Dendritic cell treated with granulocyte-macrophage colony-stimulating factor and Interleukin-4, amounts not matched to agents 40 ng/mL and 50 ng/mL, for 4 days (primary cell): ENCODE results near the gene RBM23.

Experiments used
- H3K27ac Mint-ChIP-seq: one replicate; pipeline ENCODE4 v1.8.0; 2022; ENCODE audit warnings: mild to moderate bottlenecking, mixed read lengths
- H3K27me3 Mint-ChIP-seq: one replicate; pipeline ENCODE4 v1.8.0; 2022; ENCODE audit warnings: mild to moderate bottlenecking, mixed read lengths
- H3K36me3 Mint-ChIP-seq: one replicate; pipeline ENCODE4 v1.8.0; 2022; ENCODE audit warnings: low read depth, mixed read lengths
- H3K4me1 Mint-ChIP-seq: one replicate; pipeline ENCODE4 v1.8.0; 2022; ENCODE audit warnings: low read depth, mixed read lengths
- H3K4me3 Mint-ChIP-seq: one replicate; pipeline ENCODE4 v1.8.0; 2022; ENCODE audit warnings: mild to moderate bottlenecking, moderate library complexity, mixed read lengths
- H3K9me3 Mint-ChIP-seq: one replicate; pipeline ENCODE4 v1.8.0; 2022; ENCODE audit warnings: mixed read lengths
- intact Hi-C: fragments of 100-400 bp; cut with micrococcal nuclease; formaldehyde crosslinking; loops from one replicate; pipeline ENCODE4 v1.15.0; 2022

The RBM23 gene

DNA sequence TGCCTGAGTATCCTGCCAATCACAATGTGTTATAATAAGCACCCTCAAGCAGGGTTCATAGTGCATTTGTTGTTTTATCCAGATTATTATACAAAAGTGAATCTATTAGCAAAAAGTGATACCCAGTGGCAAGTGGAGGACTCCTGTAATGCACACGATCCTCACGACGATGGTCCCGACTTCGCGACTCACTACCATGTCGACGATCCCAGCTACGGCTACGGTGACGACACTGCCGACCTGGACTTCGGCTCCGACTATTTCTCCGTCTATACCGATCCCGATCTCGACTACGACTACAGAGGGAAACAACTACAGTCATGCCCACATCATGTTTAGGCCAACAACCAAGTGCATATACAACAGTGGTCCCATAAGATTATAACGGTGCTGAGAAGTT lies 12.9 kb downstream of the RBM23 start:
- Mint-ChIP-seq H3K27me3 (no peaks in the 10 kb centered on the region), H3K27ac (no peak overlapping the region), H3K4me3 (no peak overlapping the region), H3K36me3 (peaks cover 95% of the 10 kb centered on the region), H3K9me3 (no peaks in the 10 kb centered on the region), H3K4me1 (peaks cover 15% of the 10 kb centered on the region)
- intact Hi-C loops, result no loop called here

DNA sequence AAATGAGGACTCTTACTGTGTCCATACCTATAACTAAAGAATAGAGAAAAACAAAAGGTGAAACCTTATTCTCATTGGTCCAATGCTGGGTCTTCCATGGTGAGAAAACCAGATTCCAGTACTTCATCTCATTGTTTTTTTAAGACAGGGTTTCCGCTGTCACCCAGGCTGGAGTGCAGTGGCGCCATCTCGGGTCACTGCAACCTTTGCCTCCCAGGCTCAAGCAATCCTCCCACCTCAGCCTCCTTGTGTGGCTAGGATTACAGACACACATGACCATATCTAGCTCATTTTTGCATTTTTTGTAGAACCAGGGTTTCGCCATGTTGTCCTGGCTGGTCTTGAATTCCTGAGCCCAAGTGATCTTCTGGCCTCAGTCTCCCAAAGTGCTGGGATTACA lies 13.3 kb downstream of the RBM23 start:
- H3K27me3 Mint-ChIP-seq, result no peaks in the 10 kb centered on the region
- H3K4me1 Mint-ChIP-seq, result peaks cover 15% of the 10 kb centered on the region
- H3K36me3 Mint-ChIP-seq, result peaks cover 95% of the 10 kb centered on the region
- intact Hi-C loops, result no loop called here
- no peaks in the 10 kb centered on the region for H3K9me3 Mint-ChIP-seq
- H3K27ac Mint-ChIP-seq, result no peak overlapping the region
- H3K4me3 Mint-ChIP-seq, result no peak overlapping the region

DNA sequence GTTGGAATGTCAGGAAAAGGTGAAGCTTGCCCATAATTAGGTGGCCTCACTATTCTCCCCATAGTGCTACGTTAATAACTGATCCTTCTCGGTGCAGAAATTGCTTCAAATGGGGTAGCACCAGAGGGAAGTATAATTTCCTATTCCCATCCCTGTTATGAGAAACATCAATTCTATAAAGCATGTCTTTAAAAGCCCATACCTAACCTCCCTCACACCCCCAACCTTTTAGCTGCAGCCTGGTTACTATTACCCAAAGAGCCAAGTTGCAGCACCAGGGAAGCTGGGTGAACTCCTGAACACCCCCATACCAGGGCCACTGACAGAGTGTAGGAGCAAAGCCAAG lies 15.2 kb downstream of the RBM23 start:
- Mint-ChIP-seq H3K36me3 (peaks cover 95% of the 10 kb centered on the region), H3K27ac (no peak overlapping the region), H3K4me3 (no peak overlapping the region), H3K9me3 (no peaks in the 10 kb centered on the region), H3K4me1 (peaks cover 4% of the 10 kb centered on the region), H3K27me3 (no peaks in the 10 kb centered on the region)
- intact Hi-C loops, result loop anchor here (5.0 kb wide), 1 partner anchor 81 kb away; no protein-coding TSS in a partner anchor

DNA sequence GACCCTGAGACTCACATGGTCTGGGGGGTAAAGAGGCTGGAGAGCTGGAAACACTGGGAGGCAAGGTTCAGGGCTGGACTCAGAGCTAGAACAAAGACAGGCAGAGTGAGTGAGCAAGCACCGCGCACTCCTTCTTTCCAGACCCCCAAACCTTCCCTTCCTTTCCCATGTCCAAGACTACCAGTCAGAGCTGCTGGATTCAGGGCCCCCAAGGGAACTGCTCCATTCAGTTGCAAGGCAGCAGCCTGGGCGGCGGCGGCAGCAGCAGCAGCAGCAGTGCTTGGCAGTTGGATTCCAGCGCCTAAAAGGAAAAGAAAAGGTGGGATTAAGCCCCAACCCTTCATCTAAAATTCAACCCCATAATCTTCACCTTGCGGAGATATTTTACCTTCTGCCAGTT lies 17.1 kb downstream of the RBM23 start:
- Mint-ChIP-seq H3K9me3 (no peaks in the 10 kb centered on the region), H3K27me3 (no peaks in the 10 kb centered on the region), H3K36me3 (peaks cover 91% of the 10 kb centered on the region), H3K27ac (peak overlapping the region; percentile 27), H3K4me1 (peaks cover 4% of the 10 kb centered on the region), H3K4me3 (no peak overlapping the region)
- intact Hi-C loops, result loop anchor here (5.0 kb wide), 1 partner anchor 79 kb away; no protein-coding TSS in a partner anchor

DNA sequence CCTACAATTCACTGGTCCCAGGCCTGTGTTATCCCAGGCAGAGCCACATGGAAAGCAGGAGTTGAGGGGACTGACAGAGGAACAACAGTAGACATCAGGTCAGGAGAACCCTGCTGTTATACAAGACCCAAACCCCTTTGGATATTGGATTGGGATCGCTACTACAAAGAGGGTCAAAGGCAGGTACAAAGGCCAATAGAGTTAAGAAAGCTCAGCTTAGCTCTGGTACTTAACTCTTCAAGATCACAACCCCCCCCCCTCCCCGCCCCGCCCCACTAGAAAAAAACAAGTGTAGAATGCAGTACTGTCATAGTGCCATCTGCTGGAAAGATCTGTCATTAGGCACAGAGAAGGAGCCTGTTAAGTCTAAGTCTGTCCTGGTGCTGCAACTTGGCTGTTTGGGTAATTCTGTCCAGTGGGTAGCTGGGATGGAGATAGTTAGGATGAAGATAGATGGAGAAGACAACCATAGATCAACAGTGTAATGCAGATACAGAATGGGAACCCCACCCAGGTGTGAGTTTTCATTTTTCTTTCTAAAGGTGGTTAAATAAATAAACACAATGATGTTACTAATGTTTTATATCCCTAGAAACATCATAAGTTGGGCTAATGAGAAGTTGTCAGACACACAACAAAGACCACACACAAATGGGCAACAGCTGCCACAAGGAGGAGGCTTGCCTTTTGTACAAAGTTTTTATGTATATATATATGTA lies 18.7 kb downstream of the RBM23 start:
- H3K4me3 Mint-ChIP-seq, result no peak overlapping the region
- peaks cover 76% of the 10 kb centered on the region for H3K36me3 Mint-ChIP-seq
- H3K9me3 Mint-ChIP-seq, result no peaks in the 10 kb centered on the region
- no peak overlapping the region for H3K27ac Mint-ChIP-seq
- peaks cover 4% of the 10 kb centered on the region for H3K4me1 Mint-ChIP-seq
- H3K27me3 Mint-ChIP-seq, result no peaks in the 10 kb centered on the region
- intact Hi-C loops, result loop anchor here (1.0 to 5.0 kb wide), 2 partner anchors 28 to 78 kb away; no protein-coding TSS in a partner anchor

DNA sequence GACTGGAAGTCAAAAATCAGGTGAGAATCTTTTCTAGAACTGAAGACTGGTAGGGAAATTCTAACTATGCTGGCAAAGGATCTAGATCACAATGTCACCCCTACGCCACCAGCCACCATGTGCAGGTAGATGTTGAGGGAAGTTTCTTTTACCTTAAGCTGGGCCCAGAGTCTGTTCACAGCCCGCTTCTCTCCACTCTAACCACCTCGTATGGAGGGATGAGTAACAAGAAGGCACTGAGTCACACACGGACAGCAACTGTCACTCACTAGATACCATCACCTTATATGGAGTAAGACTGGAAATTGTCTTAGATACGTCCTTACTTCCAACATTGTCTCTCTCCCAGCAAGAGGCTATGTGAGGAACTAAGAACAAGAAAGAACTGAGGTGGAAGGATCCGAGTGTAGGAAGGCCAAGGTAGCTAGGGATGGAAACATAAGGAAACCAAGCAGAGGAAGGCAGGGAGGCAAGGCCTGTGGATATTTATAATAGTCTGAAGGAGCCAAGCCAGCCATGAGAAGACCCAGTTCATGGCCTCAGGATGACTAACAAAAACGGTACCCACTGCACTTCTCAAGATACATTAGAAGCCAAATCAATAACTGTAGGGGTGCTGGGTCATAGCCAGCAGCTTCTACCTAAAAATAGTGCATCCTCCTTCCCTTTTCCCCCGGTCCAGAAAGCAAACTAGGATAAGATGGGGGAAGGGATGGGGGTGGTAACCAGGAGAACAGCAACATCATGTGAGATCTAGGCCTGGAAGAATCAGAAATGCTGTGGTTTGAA lies 20.5 kb downstream of the RBM23 start:
- H3K27me3 Mint-ChIP-seq, result no peaks in the 10 kb centered on the region
- no peak overlapping the region for H3K27ac Mint-ChIP-seq
- no peak overlapping the region for H3K4me3 Mint-ChIP-seq
- intact Hi-C loops, result no loop called here
- H3K9me3 Mint-ChIP-seq, result no peaks in the 10 kb centered on the region
- H3K4me1 Mint-ChIP-seq, result peaks cover 4% of the 10 kb centered on the region
- H3K36me3 Mint-ChIP-seq, result peaks cover 59% of the 10 kb centered on the region

DNA sequence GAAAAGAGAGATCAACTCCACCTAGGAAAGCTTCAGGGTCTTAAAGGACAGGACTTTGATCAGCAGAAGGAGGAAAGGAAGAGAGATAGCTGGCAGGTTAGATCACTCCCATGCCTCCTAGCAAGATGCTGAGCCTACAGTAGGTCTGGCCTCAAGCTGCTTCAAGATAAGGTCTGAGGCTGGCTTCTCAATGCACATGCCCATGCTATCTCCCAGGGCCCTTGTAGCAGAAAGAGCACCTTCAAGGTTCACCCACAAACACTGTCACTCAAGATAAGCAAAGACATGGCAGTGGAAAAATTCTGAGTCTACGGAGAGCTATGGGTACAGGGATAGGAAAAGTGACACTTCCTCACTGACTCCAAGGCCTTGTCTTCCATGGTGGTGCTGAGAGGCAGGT lies 21.6 kb downstream of the RBM23 start:
- Mint-ChIP-seq H3K27ac (no peak overlapping the region), H3K9me3 (no peaks in the 10 kb centered on the region), H3K4me3 (no peak overlapping the region), H3K27me3 (no peaks in the 10 kb centered on the region), H3K36me3 (peaks cover 59% of the 10 kb centered on the region), H3K4me1 (peaks cover 4% of the 10 kb centered on the region)
- intact Hi-C loops, result no loop called here

DNA sequence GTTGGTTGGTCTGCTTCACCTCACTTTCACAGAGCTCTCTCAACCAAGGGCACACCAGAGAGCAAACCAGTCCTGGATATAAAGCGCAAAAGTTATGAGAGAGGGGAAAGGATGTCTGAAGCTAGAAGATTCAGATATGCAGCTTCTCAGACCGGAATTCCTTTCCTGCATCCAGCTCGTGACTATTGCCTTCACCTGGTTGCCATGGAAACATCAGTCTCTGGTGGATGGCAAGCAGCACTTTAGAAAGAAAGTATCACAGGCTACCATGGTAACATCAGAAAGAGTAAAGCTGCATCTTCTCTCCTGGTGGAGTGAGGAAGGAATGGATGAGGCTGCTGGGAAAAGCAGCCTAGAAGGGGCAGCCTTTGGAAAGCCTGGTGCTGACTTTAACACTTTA lies 22.2 kb downstream of the RBM23 start:
- peaks cover 4% of the 10 kb centered on the region for H3K4me1 Mint-ChIP-seq
- intact Hi-C loops, result no loop called here
- H3K27me3 Mint-ChIP-seq, result no peaks in the 10 kb centered on the region
- H3K36me3 Mint-ChIP-seq, result peaks cover 55% of the 10 kb centered on the region
- H3K27ac Mint-ChIP-seq, result no peak overlapping the region
- no peaks in the 10 kb centered on the region for H3K9me3 Mint-ChIP-seq
- no peak overlapping the region for H3K4me3 Mint-ChIP-seq

DNA sequence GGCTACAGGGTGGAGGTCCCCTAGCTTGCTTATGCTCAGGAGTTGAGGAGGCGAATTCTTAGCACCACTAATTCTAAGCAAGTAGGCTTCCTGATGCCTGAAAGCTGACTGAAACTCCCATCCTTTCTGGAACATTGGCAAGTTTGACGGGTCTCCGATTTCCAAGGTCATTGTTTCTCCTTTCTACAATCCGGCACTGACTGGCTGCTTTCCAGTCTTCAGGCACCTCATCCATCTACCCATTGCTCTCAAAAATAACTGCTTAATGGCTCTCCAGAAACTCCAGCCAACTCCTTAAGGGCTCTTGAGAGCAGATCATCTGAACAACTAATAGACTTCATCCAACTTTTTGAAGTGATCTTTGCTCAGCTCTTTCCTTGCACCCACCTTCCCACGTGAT lies 22.6 kb downstream of the RBM23 start:
- Mint-ChIP-seq H3K36me3 (peaks cover 51% of the 10 kb centered on the region), H3K27me3 (no peaks in the 10 kb centered on the region), H3K4me3 (no peak overlapping the region), H3K27ac (no peak overlapping the region), H3K9me3 (no peaks in the 10 kb centered on the region), H3K4me1 (peaks cover 1% of the 10 kb centered on the region)
- intact Hi-C loops, result no loop called here

DNA sequence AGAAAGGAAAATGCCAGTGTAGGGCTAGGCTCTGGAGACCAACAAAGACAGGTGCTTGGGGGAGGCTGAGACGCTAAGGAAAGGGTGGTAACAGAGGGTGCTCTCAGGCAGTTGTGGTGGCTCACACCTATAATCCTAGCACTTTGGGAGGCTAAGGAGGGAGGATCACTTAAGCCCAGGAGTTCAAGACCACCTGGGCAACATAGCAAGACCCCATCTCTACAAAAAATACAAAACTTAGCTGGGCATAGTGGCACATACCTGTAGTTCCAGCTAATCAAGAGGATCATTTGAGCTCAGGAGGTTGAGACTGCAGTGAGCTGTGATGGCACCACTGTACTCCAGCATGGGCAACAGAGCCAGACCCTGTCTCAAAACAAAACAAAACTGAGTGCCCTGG lies 23.5 kb downstream of the RBM23 start:
- H3K27me3 Mint-ChIP-seq, result no peaks in the 10 kb centered on the region
- H3K4me3 Mint-ChIP-seq, result no peak overlapping the region
- no peaks in the 10 kb centered on the region for H3K9me3 Mint-ChIP-seq
- H3K27ac Mint-ChIP-seq, result no peak overlapping the region
- intact Hi-C loops, result no loop called here
- H3K4me1 Mint-ChIP-seq, result no peaks in the 10 kb centered on the region
- peaks cover 41% of the 10 kb centered on the region for H3K36me3 Mint-ChIP-seq

DNA sequence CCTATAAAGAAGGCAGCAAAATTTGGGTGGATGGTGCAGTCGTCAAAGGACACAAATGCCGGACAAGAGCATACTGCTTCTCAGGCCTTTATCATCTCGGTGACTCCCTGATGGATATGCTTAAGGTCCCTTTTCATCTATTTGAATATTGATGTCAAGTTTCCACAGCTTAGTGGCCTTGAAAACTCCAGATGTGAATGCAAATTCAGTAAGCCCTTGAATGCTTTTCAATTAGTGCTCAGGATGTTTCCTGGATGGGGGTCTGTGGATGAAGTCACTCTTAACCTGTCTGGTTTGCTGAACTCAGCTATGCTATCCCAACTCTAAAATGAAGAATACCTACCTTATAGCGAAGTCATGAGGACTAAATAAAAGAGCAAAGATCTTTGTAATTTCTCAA lies 25.2 kb downstream of the RBM23 start:
- intact Hi-C loops, result no loop called here
- no peaks in the 10 kb centered on the region for H3K4me1 Mint-ChIP-seq
- no peaks in the 10 kb centered on the region for H3K9me3 Mint-ChIP-seq
- H3K27ac Mint-ChIP-seq, result no peak overlapping the region
- H3K27me3 Mint-ChIP-seq, result no peaks in the 10 kb centered on the region
- H3K4me3 Mint-ChIP-seq, result no peak overlapping the region
- H3K36me3 Mint-ChIP-seq, result peaks cover 24% of the 10 kb centered on the region

DNA sequence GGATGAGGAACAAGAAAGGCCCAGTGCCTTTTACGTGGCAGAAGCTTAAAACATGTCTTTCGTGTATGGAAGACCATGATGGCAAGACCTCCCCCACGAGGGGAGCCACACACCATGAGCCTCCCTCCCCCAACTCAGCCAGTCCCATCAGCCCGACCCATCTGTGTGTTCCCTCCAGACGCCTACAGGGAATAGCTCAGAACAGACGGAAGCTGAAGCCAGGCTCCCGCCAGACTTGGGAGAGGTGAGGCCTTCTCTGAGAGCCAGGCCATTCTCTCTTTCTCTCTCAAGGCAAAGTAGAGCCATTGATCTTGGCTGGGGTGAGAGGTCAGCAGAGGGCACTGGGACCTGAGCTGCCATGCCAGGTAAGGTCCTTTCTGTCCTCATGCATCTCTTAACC lies 26.5 kb downstream of the RBM23 start:
- Mint-ChIP-seq H3K36me3 (peaks cover 14% of the 10 kb centered on the region), H3K4me3 (no peak overlapping the region), H3K9me3 (no peaks in the 10 kb centered on the region), H3K27ac (no peak overlapping the region), H3K4me1 (no peaks in the 10 kb centered on the region), H3K27me3 (peaks cover 4% of the 10 kb centered on the region)
- intact Hi-C loops, result no loop called here

DNA sequence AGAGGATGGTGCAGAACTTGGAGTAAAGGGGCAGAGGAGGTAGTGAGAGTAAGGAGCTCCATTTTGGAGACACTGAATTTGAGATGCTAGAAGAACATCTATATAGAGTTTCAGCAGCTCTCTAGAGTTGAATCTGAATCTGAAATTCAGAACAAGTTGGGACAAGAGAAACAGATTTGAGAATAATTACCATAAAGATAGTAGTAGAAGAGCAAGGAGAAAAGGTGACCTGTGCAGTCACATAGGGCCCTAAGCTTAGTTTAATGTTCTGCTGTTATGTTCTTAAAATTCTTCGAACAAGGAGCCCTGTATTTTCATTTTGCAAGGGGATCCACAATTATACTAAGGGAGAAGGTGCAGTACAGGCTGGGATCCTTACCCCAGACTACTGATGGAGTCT lies 28.5 kb downstream of the RBM23 start:
- Mint-ChIP-seq H3K36me3 (peaks cover 14% of the 10 kb centered on the region), H3K4me1 (peaks cover 15% of the 10 kb centered on the region), H3K27me3 (peaks cover 14% of the 10 kb centered on the region), H3K9me3 (no peaks in the 10 kb centered on the region), H3K4me3 (no peak overlapping the region), H3K27ac (no peak overlapping the region)
- intact Hi-C loops, result no loop called here

DNA sequence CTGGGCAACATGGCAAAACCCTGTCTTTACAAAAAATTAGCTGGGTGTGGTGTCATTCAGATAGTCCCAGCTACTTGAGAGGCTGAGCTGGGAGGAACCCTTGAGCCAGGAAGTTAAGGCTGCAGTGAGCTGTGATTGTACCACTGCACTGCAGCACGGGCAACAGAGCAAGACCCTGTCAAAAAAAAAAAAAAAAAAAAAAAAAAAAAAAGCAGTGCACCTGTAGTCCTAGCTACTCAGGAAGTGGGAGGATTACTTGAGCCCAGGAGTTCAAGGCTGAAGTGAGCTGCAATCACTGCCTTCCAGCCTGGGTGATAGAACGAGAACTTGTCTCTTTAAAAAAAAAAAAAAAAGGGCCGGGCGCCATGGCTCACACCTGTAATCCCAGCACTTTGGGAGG lies 30.3 kb downstream of the RBM23 start:
- Mint-ChIP-seq H3K4me3 (no peak overlapping the region), H3K9me3 (no peaks in the 10 kb centered on the region), H3K36me3 (peaks cover 14% of the 10 kb centered on the region), H3K27ac (no peak overlapping the region), H3K4me1 (peaks cover 32% of the 10 kb centered on the region), H3K27me3 (peaks cover 19% of the 10 kb centered on the region)
- intact Hi-C loops, result no loop called here
